GM21515 (cell line): ENCODE measurements around the gene LHX2.

Experiments
- ATAC-seq: cut with Tn5 transposase; IDR thresholded peaks from one replicate; pipeline ENCODE4 v1.9.1; 2021; ENCODE audit not compliant: unreplicated experiment

LHX2 gene

DNA sequence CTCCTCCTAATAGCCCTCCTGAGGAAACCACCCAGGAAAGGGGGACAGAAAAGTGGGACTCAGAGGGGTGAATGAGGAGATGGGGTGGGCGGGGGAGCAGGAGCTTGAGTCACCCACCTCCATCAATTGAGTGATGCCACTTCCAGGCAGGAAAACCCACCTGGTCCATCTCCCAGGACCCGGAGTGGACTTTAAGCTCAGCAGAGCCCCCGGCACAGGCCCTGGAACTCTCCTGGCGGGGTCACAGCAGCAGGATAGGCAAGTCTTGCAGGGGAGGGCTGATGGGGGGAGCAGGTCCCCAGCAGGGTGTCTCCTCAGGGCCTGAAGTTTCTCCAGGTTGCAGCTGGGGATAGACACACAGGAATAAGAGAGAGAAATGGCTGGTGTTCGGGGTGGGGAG lies 40.8 kb downstream of the LHX2 start:
- ATAC-seq, result no peak

DNA sequence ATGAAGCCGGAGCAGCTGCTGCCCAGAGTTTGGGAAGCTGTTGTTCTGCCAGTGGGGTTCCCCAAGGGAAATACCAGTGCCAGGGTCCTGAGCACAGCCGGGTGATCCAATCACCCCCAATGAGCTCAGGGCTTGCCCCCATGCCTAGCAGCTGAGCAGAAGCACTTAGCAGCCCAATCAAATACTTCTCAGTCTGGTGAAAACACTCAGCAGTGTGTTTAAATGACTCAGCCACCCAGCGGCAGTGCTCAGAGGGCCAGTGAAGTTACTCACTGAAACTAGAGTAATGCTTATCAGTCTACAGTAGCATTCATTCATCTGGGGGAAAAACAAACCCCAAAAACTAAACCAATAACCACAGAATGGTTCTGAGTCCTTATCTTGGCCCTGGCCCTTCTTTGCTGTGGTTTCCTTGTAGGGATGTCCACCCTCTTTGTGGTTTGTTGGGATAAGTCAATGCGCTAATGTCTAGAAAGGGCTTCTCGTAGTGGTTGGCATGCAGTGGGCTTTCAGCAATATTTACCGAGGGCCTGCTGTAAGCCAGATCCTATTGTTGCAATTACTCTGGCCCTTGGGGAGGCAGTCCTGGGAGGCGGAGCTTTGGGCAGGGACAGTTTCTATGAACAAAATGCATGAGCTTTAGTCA lies 43.1 kb downstream of the LHX2 start:
- peak; percentile 92 for ATAC-seq

DNA sequence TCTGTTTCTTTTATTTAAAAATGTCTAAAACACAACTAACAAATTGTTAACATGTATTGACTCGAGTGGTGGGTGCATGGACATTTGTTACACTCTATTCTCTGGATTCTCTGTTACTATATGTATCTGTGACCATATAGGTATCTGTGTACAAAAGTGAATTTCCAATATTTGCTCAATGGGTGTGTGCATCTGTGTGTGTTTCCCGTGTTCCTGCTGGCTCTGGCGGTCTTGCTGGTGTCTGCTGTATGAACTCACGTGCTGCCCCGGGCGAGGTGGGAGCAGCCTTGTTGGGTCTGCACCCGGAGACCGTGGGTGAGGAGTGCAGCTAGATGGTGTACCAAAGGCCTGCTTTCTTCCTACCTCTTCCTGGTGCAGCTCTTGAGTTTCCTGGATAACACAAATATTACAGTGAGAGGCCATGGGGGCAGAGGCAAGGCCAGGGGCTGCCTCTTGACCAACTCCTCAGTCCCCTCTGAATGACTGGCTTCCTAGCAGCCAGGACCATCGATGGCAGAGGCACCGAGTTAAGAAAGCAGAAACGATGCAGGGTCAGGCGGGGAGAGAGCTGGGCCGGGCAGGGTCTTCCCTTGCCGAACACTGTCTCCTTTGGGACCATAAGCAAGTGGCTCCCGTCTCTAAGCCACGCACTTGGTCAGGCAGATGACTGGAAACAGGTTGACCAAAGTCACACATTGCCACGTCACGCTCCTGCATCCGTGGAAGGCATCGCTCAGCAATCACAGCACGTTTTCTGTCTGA lies 49.5 kb downstream of the LHX2 start:
- ATAC-seq, result no peak

DNA sequence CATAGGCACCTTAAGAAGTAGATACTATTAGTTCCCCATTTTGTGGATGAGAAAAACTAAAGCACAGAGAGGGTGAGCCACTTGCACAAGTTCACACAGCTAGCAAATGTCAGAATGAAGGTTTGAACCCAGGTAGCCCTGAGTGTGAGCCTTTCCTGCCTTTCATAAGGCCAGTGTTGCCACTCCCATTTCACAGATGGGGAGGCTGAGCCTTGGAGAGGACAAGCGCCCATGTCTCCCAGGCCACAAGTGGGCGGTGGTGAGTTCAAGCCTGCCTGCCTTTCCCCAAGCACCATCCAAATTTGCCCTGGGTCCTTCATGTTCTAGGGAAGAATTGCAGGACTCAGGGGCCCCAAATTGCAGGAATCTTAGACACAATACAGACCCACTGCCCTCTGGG lies 50.6 kb downstream of the LHX2 start:
- ATAC-seq, result no peak

DNA sequence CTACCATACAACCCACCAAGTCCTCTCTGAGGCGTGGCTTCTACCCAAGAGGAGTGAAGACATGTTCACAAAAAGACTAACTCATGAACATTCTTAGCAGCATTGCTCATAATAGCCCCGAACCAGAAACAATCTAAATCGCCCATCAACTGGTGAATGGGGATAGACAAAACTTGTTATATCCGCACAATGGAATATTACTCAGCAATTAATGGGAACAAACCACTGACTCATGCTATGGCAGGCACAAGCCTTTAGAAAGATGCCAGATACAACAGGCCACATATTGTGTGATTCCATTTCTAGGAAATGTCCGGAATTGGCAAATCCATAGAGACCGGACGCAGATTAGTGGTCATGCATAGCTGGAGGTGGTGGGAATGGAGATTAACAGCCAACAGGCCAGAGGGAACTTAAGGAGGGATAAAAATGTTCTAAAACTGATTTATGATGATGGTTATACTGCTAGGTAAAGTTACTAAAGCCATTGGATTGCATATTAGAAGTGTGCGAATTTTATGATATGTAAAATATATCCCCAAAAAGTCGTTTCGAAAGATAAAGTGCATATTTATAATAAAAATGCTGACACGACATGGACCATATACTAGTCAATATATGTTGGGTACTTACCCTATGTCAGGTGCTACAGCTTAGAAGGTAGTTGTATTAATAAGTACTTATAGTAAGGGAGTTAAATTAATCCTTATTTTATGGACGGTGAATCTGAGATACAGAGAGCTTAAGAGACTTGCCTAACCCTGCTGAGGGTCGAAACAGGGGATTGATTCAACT lies 55.4 kb downstream of the LHX2 start:
- ATAC-seq, result no peak

DNA sequence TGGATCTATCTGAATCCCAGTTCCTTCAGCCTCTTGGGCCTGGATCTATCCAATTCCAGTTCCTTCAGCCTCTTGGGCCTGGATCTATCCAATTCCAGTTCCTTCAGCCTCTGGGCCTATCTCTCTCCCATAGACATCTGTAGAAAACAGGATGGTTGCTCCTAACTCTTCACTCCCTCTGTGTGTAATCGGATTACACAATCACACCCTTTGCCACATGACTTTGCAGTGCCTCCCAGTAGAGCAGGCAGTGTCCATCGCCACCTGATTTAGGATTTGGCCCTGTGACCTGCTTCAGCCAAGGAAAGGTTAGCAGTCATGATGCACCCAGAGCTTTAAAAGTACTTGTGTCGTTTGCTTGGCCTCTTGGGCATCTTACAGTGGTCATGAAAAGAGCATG lies 56.7 kb downstream of the LHX2 start:
- no peak for ATAC-seq

DNA sequence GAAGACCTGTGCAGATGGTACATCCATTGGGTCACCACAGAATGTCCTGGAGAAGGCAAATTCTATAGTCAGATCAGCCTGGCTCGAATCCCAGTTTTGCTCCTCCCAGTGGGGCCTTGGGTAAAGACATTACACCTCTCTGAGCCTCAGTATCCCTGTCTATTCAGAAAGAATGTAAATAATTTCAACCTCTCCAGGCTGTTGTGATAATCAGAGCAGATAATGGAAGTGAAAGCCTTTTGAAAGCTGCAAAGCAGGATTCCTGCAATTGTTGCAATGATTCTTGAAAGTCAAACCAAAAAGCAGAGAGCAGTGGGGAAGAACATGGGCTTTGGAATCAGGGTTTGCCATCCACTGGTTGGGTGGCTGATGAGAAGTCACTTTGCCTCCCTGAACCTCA lies 63.2 kb downstream of the LHX2 start:
- ATAC-seq, result no peak

DNA sequence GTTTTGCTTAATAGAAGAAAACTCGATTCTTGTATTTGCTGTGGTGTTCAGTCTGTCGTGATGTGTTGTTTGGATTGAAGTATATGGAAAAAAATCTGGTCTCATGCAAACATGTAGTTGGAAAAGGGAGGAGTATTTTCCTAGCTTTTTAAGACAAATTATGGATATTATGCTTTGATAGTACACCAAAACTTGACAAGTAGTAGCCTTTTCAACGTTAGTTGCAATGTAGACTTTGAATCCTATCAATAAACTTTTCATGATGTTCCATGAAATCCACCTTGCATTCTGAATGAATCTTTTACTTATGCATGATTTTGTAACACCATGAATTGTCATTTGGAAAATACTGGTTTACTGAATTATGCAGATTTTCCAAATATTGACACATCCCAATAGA lies 64.2 kb downstream of the LHX2 start:
- ATAC-seq, result no peak

DNA sequence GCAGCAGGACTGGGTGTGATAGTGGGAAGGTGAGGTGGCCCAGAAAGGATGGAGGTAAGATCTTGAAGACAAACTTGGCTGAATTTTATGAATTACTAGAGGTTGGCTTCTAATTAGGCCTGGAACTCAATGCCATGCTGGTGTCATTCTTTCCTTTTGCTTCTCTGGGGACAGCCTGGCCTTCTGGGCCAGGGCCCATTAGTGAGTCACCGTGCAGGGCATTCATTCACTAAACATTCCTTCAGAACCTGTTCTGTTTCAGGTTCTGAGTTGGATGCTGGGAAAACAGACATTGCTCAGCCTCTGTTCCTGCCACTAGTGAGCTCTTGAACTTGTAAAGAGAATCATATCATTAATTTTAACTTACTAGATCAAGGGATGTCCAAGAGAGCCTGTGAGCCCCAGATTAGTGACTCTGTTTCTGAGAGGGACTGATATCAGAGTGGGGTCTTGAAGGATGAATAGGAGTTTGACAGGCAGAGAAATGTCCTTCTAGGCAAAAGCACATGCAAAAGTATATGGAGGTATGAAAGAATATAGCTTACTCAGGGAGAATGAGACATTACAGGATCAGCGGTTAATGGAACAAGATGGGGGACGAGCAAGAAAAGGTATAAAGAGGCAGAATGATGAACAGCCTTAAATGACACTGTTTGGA lies 66.5 kb downstream of the LHX2 start:
- ATAC-seq, result no peak

DNA sequence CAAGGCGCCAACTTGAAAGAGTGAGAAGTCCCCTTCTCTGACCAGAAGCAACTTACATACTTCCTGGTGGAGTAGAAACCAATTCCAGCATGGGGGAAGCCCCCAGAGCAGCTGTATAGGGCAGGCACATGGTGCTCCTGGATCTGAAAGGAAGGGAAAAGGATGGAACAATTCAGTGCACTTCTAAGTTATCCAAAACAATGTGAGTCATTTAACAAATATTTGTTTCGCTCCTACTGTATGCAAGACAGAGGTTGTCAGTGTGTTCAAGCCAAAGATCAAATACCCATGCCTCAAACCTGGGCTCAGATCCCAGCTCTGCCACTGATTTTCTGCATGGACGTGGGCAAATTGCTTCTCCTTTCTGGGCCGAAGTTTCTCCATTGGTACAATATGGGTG lies 67.1 kb downstream of the LHX2 start:
- no peak for ATAC-seq

DNA sequence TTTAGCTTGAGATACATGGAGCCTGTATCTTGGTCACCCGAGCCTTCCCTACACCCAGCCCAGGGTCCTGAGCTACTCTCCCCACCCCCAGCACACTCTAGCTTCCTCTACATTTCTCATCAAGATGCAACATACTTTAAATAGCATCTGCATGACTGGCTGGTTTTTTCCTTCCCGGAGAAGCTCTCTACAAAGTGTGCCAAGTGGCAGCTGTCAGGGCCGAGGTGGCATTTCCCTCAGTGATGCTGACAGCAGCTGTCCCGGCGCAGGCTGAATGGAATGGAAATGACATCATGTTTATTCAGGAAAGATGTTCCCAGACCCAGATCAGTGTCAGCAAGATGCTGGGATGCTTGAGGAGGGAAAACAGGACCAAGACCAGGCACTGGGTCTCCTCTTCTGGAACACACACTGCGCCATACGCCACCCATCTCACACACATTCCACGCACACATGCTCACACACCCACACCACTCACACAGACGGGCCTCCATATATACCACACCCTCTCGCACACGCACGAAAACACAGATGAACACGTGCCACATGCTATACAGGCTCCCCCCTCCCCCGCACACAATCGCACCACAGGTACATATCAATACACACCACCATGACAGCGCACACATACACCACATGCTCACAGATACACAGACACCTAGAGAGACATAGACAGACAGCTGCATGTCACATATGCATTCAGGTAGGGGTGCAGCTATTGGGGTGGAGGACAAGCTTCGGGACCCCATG lies 67.8 kb downstream of the LHX2 start:
- no peak for ATAC-seq

DNA sequence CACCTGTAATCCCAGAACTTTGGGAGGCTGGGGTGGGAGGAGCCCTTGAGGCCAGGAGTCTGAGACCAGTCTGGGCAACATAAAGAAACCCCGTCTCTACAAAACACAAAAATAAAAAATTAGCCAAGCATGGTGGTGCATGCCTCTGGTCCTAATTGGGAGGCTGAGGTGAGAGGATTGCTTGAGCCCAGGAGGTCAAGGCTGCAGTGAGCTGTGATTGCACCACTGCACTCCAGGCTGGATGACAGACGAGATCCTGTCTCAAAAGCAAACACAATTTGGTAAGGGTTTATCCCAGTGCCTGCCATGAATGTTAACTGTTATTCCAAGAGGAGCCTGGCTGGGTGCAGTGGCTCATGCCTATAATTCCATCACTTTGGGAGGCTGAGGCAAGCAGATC lies 71.1 kb downstream of the LHX2 start:
- no peak for ATAC-seq
